ENCODE measurements around the gene RAB4B.

- TF ChIP-seq CTCF (IDR thresholded peaks at IDR 0.05) (no peak), POLR2A (IDR thresholded peaks at IDR 0.05) (peak; percentile 63 to 74), EP300 (IDR thresholded peaks at IDR 0.05) (no peak), POLR2AphosphoS5 (IDR thresholded peaks at IDR 0.05) (peak; percentile 78)
Observed at GRCh38 chr19:40798683-40799557, 20.9 kb downstream of the RAB4B start, which contains the start of gene EGLN2.
